ENCODE results near the gene MYO3A. TPM values are rescaled to one million over a fixed set of nuclear protein-coding genes. Genes with fewer than 3 reads are reported as not detected.
"Not testable (repeated sequence)": the region's sequence is repeated elsewhere in the genome, so short reads cannot be mapped to it uniquely, and the experiment has no call there.

MYO3A gene
- polyA plus RNA-seq, 1 experiment = not detected

DNA sequence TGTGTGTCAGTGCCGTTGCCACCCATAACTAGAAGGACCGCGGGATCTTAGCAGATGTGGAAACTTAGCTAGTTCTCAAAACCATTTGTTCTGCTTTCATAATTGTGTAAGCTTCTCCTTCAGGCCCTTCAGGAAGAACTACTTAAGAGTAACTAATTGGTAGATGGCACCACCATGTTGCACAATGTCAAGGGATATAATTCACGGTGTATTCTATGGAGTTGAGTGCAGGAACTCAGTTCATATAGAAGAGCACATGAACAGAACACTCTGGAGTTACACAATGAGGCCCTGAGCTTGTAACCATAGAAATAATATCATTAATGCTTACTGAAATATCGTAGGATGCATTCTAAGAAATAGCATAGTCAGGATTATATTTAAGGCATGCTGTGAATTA is 156.0 kb downstream of the MYO3A start:
- no peak for DNase-seq (ENCODE audit: low read depth)
- H3K4me3 ChIP-seq (ENCODE audit: low read depth, low read length) = no peak overlapping the region
- no peaks in the 10 kb centered on the region for H3K36me3 ChIP-seq (ENCODE audit: control insufficient read depth, insufficient read depth, low read length)
- ChIA-PET POLR2A (no interaction called here), CTCF (no interaction called here)
- TF ChIP-seq, protein P1, sequence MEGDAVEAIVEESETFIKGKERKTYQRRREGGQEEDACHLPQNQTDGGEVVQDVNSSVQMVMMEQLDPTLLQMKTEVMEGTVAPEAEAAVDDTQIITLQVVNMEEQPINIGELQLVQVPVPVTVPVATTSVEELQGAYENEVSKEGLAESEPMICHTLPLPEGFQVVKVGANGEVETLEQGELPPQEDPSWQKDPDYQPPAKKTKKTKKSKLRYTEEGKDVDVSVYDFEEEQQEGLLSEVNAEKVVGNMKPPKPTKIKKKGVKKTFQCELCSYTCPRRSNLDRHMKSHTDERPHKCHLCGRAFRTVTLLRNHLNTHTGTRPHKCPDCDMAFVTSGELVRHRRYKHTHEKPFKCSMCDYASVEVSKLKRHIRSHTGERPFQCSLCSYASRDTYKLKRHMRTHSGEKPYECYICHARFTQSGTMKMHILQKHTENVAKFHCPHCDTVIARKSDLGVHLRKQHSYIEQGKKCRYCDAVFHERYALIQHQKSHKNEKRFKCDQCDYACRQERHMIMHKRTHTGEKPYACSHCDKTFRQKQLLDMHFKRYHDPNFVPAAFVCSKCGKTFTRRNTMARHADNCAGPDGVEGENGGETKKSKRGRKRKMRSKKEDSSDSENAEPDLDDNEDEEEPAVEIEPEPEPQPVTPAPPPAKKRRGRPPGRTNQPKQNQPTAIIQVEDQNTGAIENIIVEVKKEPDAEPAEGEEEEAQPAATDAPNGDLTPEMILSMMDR (IDR thresholded peaks at IDR 0.05; ENCODE audit: insufficient read depth, low read depth, low read length) = no peak
- no peaks in the 10 kb centered on the region for H3K27me3 ChIP-seq (ENCODE audit: control insufficient read depth, insufficient read depth, low read length)

DNA sequence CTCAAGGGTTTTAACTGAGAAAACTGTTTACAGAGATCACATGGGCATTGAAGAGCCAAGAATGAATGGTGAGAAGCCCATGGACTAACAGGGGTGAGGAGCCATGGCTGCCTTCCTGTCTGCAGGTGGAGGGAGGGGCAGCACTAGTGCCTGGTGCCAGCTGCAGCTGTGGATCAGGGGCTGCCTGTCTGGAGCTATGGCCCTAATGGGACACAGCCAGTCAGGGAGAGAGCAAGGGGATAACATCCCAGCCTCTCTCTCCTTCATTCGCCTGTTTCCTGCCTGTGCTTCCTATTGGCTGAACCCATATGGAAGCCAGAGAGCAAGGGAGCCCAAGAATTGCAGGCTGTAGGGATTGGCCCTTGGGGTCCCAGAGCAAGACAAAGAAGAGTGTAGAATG is 156.7 kb downstream of the MYO3A start:
- CTCF ChIA-PET = no interaction called here
- POLR2A ChIA-PET = no interaction called here

DNA sequence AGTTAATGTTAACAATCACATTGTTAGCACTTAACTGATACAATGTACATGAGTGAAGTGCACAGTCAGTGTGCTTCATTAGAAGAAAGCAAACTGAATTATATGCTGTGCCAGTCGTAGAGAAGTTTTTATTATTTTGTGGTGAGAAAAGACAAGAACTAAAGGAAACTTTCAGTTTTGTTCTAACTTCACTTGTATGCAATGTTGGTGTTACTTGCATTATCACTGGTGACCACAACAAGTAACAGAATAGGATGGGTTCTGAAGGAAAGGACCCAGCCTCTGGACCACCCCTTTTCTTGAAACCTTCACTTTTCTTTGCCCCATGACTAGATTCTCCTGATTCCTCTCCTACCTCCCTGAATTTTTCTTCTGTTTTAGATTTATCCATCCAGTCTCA is 159.2 kb downstream of the MYO3A start:
- CTCF ChIA-PET = no interaction called here
- H3K4me3 ChIP-seq (ENCODE audit: low read depth, low read length) = no peak overlapping the region

More for the DNA sequence above, 156.7 kb downstream of the MYO3A start:
- H3K27me3 ChIP-seq (ENCODE audit: control insufficient read depth, insufficient read depth, low read length) = no peaks in the 10 kb centered on the region
- TF ChIP-seq, protein P1 (IDR thresholded peaks at IDR 0.05; ENCODE audit: insufficient read depth, low read depth, low read length) = no peak
- no peaks in the 10 kb centered on the region for H3K36me3 ChIP-seq (ENCODE audit: control insufficient read depth, insufficient read depth, low read length)
- H3K4me3 ChIP-seq (ENCODE audit: low read depth, low read length) = no peak overlapping the region
- no peak for DNase-seq (ENCODE audit: low read depth)

DNA sequence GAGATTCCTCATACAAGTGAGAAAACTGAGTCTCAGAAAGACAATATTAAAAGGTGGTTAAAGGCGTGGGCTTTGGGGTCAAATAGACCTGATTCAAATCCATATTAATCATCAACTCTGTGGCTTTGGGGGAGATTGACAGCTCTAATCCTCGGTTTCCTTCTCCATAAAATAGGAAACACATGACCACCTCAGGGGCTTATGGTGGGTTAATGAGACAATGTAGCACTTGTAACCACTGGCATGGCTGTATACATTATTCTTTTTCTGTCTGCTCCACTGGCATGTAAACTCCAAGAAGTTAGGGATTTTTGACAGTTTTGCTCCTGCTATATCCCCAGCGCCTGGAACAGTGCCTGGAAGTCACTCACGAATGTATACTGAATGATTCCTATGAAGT is 161.8 kb downstream of the MYO3A start:
- ChIA-PET CTCF (no interaction called here), POLR2A (no interaction called here)
- DNase-seq (ENCODE audit: low read depth) = no peak
- TF ChIP-seq, protein P1 (IDR thresholded peaks at IDR 0.05; ENCODE audit: insufficient read depth, low read depth, low read length) = no peak
- no peaks in the 10 kb centered on the region for H3K27me3 ChIP-seq (ENCODE audit: control insufficient read depth, insufficient read depth, low read length)
- H3K36me3 ChIP-seq (ENCODE audit: control insufficient read depth, insufficient read depth, low read length) = no peaks in the 10 kb centered on the region
- no peak overlapping the region for H3K4me3 ChIP-seq (ENCODE audit: low read depth, low read length)

More for the DNA sequence above, 159.2 kb downstream of the MYO3A start:
- POLR2A ChIA-PET = no interaction called here
- Histone ChIP-seq H3K36me3 (ENCODE audit: control insufficient read depth, insufficient read depth, low read length) (no peaks in the 10 kb centered on the region), H3K27me3 (ENCODE audit: control insufficient read depth, insufficient read depth, low read length) (no peaks in the 10 kb centered on the region)
- TF ChIP-seq, protein P1 (IDR thresholded peaks at IDR 0.05; ENCODE audit: insufficient read depth, low read depth, low read length) = no peak
- no peak for DNase-seq (ENCODE audit: low read depth)

DNA sequence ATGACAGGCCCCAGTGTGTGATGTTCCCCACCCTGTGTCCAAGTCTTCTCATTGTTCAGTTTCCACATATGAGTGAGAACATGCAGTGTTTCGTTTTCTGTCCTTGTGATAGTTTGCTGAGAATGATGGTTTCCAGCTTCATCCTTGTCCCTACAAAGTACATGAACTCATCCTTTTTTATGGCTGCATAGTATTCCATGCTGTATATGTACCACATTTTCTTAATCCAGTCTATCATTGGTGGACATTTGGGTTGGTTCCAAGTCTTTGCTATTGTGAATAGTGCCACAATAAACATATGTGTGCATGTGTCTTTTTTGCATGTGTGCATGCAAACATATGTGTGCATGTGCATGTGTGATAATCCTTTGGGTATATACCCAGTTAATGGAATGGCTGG is 163.5 kb downstream of the MYO3A start:
- POLR2A ChIA-PET; H3K4me3 ChIP-seq (ENCODE audit: low read depth, low read length); CTCF ChIA-PET; H3K27me3 ChIP-seq (ENCODE audit: control insufficient read depth, insufficient read depth, low read length); H3K36me3 ChIP-seq (ENCODE audit: control insufficient read depth, insufficient read depth, low read length); DNase-seq (ENCODE audit: low read depth): not testable (repeated sequence)

DNA sequence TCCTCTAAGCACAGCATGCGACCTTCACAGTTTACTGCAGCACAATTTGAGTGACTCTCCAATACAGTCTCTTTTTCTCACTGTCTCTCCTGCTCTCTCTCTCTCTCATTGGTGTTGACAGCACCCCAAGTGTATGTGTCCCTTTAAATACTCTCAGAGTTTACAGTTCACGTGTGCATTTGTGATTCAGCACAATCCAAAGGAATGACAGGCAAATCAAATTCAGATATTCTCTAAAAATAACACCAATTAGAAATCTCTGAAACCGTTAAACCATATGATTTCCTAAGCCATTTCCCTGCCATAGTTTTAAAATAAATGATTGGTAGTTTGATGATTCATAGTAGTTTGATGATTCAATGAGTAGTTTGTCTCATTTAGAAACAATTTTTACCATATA is 178.5 kb downstream of the MYO3A start:
- TF ChIP-seq, protein P1 (IDR thresholded peaks at IDR 0.05; ENCODE audit: insufficient read depth, low read depth, low read length) = no peak
- no peak for DNase-seq (ENCODE audit: low read depth)
- ChIA-PET CTCF (no interaction called here), POLR2A (no interaction called here)
- Histone ChIP-seq H3K36me3 (ENCODE audit: control insufficient read depth, insufficient read depth, low read length) (no peaks in the 10 kb centered on the region), H3K27me3 (ENCODE audit: control insufficient read depth, insufficient read depth, low read length) (no peaks in the 10 kb centered on the region), H3K4me3 (ENCODE audit: low read depth, low read length) (no peak overlapping the region)

Measured in BJ (cell line).